Brain microvascular endothelial cell (primary cell): ENCODE results near the gene SLC22A7.
A peak's percentile ranks its signal among the peaks of the same experiment; 100 is the strongest.

Source experiments
- DNase-seq: peaks from one replicate; pipeline ENCODE4 v3.0.0-alpha.2; 2020
- H3K27ac ChIP-seq: fragments of 250-450 bp; sonication (Bioruptor Pico); 2 replicates; pipeline ENCODE4 v1.5.1; 2020; ENCODE audit warnings: mild to moderate bottlenecking, moderate library complexity
- H3K27me3 ChIP-seq: fragments of 250-450 bp; sonication (Bioruptor Pico); replicated peaks from 2 replicates; pipeline ENCODE4 v1.5.1; 2020; ENCODE audit warnings: mild to moderate bottlenecking
- H3K36me3 ChIP-seq: fragments of 250-450 bp; sonication (Bioruptor Pico); replicated peaks from 2 replicates; pipeline ENCODE4 v1.5.1; 2020; ENCODE audit warnings: mild to moderate bottlenecking
- H3K4me3 ChIP-seq: 2 replicates; pipeline ENCODE4 v1.5.1; 2011; ENCODE audit warnings: low read depth, mild to moderate bottlenecking, control low read depth, low read length, moderate library complexity
- CTCF ChIP-seq: IDR thresholded peaks from 2 replicates; pipeline ENCODE4 v1.5.1; 2011; ENCODE audit warnings: low read depth, mild to moderate bottlenecking, moderate library complexity, low read length, control low read depth, inconsistent platforms; ENCODE audit errors: missing control alignments
- in situ Hi-C: cut with HindIII; loops from 2 replicates; pipeline ENCODE4 v1.10.0; 2017; ENCODE audit warnings: low sequenced_read_pairs, low pct_ligation_motif_present

The SLC22A7 gene

GRCh38 chr6:43286456-43286979 lies 11.5 kb upstream of the SLC22A7 start:
- H3K27me3 ChIP-seq: peaks cover 10% of the 10 kb centered on the region
- no peak for DNase-seq
- TF ChIP-seq CTCF: no peak
- H3K27ac ChIP-seq: no peak overlapping the region
- H3K4me3 ChIP-seq: no peak overlapping the region
- in situ Hi-C loops: no loop called here
- no peaks in the 10 kb centered on the region for H3K36me3 ChIP-seq

- no peak for DNase-seq
- TF ChIP-seq CTCF: peak; percentile 46
- no peak overlapping the region for H3K27ac ChIP-seq
- peaks cover 10% of the 10 kb centered on the region for H3K27me3 ChIP-seq
- in situ Hi-C loops: no loop called here
- no peaks in the 10 kb centered on the region for H3K36me3 ChIP-seq
- no peak overlapping the region for H3K4me3 ChIP-seq
These were observed 10.9 kb upstream of the SLC22A7 start for GRCh38 chr6:43286980-43287716.

GRCh38 chr6:43287717-43288679 lies 10.1 kb upstream of the SLC22A7 start:
- Histone ChIP-seq H3K27me3 (peaks cover 10% of the 10 kb centered on the region), H3K36me3 (no peaks in the 10 kb centered on the region), H3K4me3 (no peak overlapping the region), H3K27ac (no peak overlapping the region)
- no peak for TF ChIP-seq CTCF
- in situ Hi-C loops: no loop called here
- DNase-seq: no peak

GRCh38 chr6:43290339-43290904 lies 7.6 kb upstream of the SLC22A7 start:
- in situ Hi-C loops: no loop called here
- no peak for DNase-seq
- Histone ChIP-seq H3K36me3 (no peaks in the 10 kb centered on the region), H3K27me3 (peaks cover 7% of the 10 kb centered on the region), H3K4me3 (no peak overlapping the region), H3K27ac (no peak overlapping the region)
- TF ChIP-seq CTCF: no peak

- no peak for TF ChIP-seq CTCF
- H3K36me3 ChIP-seq: no peaks in the 10 kb centered on the region
- no peak overlapping the region for H3K27ac ChIP-seq
- DNase-seq: no peak
- in situ Hi-C loops: no loop called here
- no peak overlapping the region for H3K4me3 ChIP-seq
- H3K27me3 ChIP-seq: peaks cover 2% of the 10 kb centered on the region
These were observed 7.1 kb upstream of the SLC22A7 start for GRCh38 chr6:43290905-43291355.
